ENCODE data around the gene BBLN. TPM values are rescaled to one million over a fixed set of nuclear protein-coding genes. Genes with fewer than 3 reads are reported as not detected.
A peak's percentile ranks its signal among the peaks of the same experiment; 100 is the strongest.
"Not testable (repeated sequence)": the region's sequence is repeated elsewhere in the genome, so short reads cannot be mapped to it uniquely, and the experiment has no call there.

The BBLN gene
- 41.9 and 50.2 TPM in 2 replicates for total RNA-seq (2021)
- Bru-seq, nascent RNA = percentile 62 among the genes with signal in this experiment
- BruChase-seq, experiment 1, labeled RNA remaining after a 2-hour chase = percentile 59 among the genes with signal in this experiment
- BruChase-seq, experiment 2, labeled RNA remaining after a 6-hour chase = percentile 66 among the genes with signal in this experiment
- long read RNA-seq, transcript C9orf16-201 (2 exons, 713 nt) = major isoform, 61 of 68 reads
- long read RNA-seq, partial matches to known transcripts = 1 of 68 reads
- long read RNA-seq, other reads (novel, unspliced or antisense) = 6 of 68 reads

- TF ChIP-seq EZH2 (IDR thresholded peaks at IDR 0.05; ENCODE audit: borderline replicate concordance, low read depth, low read length, poor library complexity, severe bottlenecking) = no peak
- TF ChIP-seq CTCF (conservative IDR thresholded peaks at IDR 0.05; ENCODE audit: low read depth, low read length) = no peak
- peaks cover 7% of the 10 kb centered on the region for H3K4me1 ChIP-seq (ENCODE audit: insufficient read depth, low read length, poor library complexity, severe bottlenecking)
- intact Hi-C loops (cut with micrococcal nuclease; ENCODE audit: unreplicated experiment) = no loop called here
- peak within 1 kb of the TSS; percentile 58 for H3K4me3 ChIP-seq (ENCODE audit: low read depth, low read length, poor library complexity, severe bottlenecking)
- peak within 1 kb of the TSS; percentile 60 for H3K27ac ChIP-seq (ENCODE audit: low read depth, low read length, poor library complexity, severe bottlenecking)
- BruUV-seq (replicated peaks) = no TSS peak
- H3K9me3 ChIP-seq (ENCODE audit: low read depth, low read length, poor library complexity, severe bottlenecking) = no peaks in the 10 kb centered on the region
- H3K27me3 ChIP-seq (replicated peaks; ENCODE audit: insufficient read depth, low read depth, low read length, poor library complexity) = no peaks in the 10 kb centered on the region
- peaks cover 17% of the 10 kb centered on the region for H3K36me3 ChIP-seq (ENCODE audit: insufficient read depth, low read length, poor library complexity, severe bottlenecking)
- ChIA-PET POLR2A (ENCODE audit: low non-redundant PET) (interaction anchor here (0.6 kb wide), 1 partner anchor 296 kb away, joined by 11 read pairs; the partner anchor contains the start of gene ODF2), CTCF (interaction anchor here (0.6 to 1.0 kb wide), 2 partner anchors 31 to 1570 kb away, joined by 3 to 5 read pairs; no protein-coding TSS in a partner anchor)
- peak; percentile 95 for DNase-seq (ENCODE audit: low spot score)
These were observed at the start of gene BBLN for GRCh38 chr9:128159784-128160602. Gene BBLN, plus strand, starts transcription at chr9:128160265. Its CDS starts 143 bp downstream, at chr9:128160408.

GRCh38 chr9:128111726-128112125 is 48.3 kb upstream of the BBLN start:
- DNase-seq (ENCODE audit: low spot score); POLR2A ChIA-PET (ENCODE audit: low non-redundant PET); H3K27me3 ChIP-seq (replicated peaks; ENCODE audit: insufficient read depth, low read depth, low read length, poor library complexity); H3K4me3 ChIP-seq (ENCODE audit: low read depth, low read length, poor library complexity, severe bottlenecking); intact Hi-C loops (cut with micrococcal nuclease; ENCODE audit: unreplicated experiment); H3K27ac ChIP-seq (ENCODE audit: low read depth, low read length, poor library complexity, severe bottlenecking); H3K4me1 ChIP-seq (ENCODE audit: insufficient read depth, low read length, poor library complexity, severe bottlenecking); BruUV-seq (replicated peaks); CTCF ChIA-PET; H3K9me3 ChIP-seq (ENCODE audit: low read depth, low read length, poor library complexity, severe bottlenecking): not testable (repeated sequence)
- peaks cover 19% of the 10 kb centered on the region for H3K36me3 ChIP-seq (ENCODE audit: insufficient read depth, low read length, poor library complexity, severe bottlenecking)

- intact Hi-C loops (cut with micrococcal nuclease; ENCODE audit: unreplicated experiment) = no loop called here
- BruUV-seq (replicated peaks) = no TSS peak
- Histone ChIP-seq H3K36me3 (ENCODE audit: insufficient read depth, low read length, poor library complexity, severe bottlenecking) (peaks cover 4% of the 10 kb centered on the region), H3K9me3 (ENCODE audit: low read depth, low read length, poor library complexity, severe bottlenecking) (no peaks in the 10 kb centered on the region), H3K4me3 (ENCODE audit: low read depth, low read length, poor library complexity, severe bottlenecking) (no peak overlapping the region), H3K4me1 (ENCODE audit: insufficient read depth, low read length, poor library complexity, severe bottlenecking) (peaks cover 6% of the 10 kb centered on the region), H3K27me3 (replicated peaks; ENCODE audit: insufficient read depth, low read depth, low read length, poor library complexity) (no peaks in the 10 kb centered on the region), H3K27ac (ENCODE audit: low read depth, low read length, poor library complexity, severe bottlenecking) (no peak overlapping the region)
- ChIA-PET POLR2A (ENCODE audit: low non-redundant PET) (interaction anchor here (0.6 kb wide), 1 partner anchor 185 kb away, joined by 11 read pairs; no protein-coding TSS in a partner anchor), CTCF (interaction anchor here (1.0 kb wide), 1 partner anchor 12 kb away, joined by 3 read pairs; no protein-coding TSS in a partner anchor)
- DNase-seq (ENCODE audit: low spot score) = no peak
- TF ChIP-seq EZH2 (IDR thresholded peaks at IDR 0.05; ENCODE audit: borderline replicate concordance, low read depth, low read length, poor library complexity, severe bottlenecking) (no peak), CTCF (conservative IDR thresholded peaks at IDR 0.05; ENCODE audit: low read depth, low read length) (no peak)
These were observed 46.3 kb upstream of the BBLN start for GRCh38 chr9:128113526-128114325.
